NCI-H82 (cell line): ENCODE data around the gene FGFRL1.
A peak's percentile ranks its signal among the peaks of the same experiment; 100 is the strongest.

Source experiments
- DNase-seq: peaks from one replicate; lab custom pipeline; 2025; lab: John Stamatoyannopoulos, UW

The FGFRL1 gene

DNA sequence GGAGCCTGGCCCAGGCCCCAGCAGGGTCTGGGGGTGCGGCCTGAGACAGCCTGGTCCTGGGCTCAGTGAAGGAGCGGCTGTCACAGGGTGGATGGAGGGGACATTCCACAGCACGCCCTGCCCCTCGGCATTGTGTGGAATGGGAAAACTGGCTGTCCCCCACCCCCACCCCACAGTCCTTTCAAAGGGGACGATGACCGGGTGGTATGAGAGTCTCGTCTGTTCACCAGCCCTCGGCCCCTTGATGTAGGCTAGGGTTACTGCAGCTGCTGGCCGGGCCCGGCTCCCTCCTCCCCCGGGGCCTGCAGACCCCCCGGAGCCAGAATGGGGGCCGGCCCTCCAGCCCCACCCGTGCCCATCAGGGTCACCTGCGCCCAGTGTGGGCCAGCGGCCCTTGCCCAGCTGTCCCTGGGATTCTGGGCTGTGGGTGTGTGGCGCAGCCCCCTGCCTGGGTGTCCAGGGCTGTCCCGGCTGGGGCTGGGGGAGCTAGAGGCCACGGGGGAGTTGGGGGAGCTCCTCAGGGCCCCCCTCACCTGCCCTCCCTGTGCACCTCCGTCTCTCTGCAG lies 11.7 kb downstream of the FGFRL1 start:
- DNase-seq: no peak

DNA sequence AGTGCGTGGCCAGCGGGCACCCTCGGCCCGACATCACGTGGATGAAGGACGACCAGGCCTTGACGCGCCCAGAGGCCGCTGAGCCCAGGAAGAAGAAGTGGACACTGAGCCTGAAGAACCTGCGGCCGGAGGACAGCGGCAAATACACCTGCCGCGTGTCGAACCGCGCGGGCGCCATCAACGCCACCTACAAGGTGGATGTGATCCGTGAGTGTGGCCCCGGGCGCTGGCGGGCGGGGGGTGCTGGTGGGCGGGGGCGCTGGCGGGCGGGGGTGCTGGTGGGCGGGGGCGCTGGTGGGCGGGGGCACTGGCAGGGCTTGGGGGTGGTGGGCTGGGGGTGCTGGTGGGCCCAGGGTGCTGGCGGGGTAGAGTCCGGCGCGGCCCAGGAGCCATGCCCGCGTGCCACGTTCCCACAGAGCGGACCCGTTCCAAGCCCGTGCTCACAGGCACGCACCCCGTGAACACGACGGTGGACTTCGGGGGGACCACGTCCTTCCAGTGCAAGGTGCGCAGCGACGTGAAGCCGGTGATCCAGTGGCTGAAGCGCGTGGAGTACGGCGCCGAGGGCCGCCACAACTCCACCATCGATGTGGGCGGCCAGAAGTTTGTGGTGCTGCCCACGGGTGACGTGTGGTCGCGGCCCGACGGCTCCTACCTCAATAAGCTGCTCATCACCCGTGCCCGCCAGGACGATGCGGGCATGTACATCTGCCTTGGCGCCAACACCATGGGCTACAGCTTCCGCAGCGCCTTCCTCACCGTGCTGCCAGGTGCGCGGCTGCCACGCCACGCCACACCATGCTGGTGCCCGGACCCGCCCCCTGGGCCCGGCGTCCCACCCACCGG lies 12.7 kb downstream of the FGFRL1 start:
- DNase-seq: no peak

- no peak for DNase-seq
These were observed 13.6 kb downstream of the FGFRL1 start for GRCh38 chr4:1024882-1025545.

DNA sequence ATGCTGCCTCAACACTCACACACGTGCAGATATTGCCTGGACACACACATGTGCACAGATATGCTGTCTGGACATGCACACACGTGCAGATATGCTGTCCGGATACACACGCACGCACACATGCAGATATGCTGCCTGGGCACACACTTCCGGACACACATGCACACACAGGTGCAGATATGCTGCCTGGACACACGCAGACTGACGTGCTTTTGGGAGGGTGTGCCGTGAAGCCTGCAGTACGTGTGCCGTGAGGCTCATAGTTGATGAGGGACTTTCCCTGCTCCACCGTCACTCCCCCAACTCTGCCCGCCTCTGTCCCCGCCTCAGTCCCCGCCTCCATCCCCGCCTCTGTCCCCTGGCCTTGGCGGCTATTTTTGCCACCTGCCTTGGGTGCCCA lies 14.7 kb downstream of the FGFRL1 start:
- DNase-seq: peak; percentile 31

DNA sequence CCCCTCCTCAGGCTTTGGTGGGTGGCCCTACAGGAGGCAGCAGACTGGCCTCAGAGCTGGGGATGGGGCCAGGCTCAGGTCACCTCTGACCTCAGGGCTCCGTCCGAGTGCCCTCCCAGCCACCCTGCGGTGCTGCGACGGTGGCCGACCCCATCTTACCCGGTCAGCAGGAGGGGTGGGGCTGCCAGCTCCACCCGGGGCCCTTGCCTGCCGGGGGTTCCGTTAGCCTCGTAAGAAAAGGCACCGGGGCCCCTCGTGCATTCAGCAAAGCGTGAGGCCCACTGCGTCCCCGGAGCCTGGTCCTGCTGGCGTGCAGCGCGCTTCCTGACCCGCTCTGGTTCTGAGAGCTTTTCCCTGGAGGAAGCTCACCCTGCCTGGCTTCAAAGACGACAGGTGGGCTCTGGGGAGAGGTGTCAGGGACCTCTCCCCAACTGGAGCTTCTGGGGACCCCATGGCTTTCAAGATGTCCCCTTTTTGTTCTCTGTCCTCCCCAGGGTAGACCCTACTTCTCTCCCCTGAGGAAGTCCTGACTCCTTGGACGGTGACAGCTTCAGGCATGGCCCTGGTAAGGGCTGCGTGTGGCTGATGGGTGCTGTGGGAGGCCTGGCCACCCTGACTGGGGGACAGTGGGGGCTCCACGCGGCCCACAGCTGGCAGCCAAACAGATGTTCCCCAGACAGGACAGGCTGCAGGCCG lies 15.9 kb downstream of the FGFRL1 start:
- no peak for DNase-seq

GRCh38 chr4:1027915-1028238 lies 16.5 kb downstream of the FGFRL1 start:
- no peak for DNase-seq

- DNase-seq: no peak
These were observed 17.3 kb downstream of the FGFRL1 start for GRCh38 chr4:1028574-1029220.

DNA sequence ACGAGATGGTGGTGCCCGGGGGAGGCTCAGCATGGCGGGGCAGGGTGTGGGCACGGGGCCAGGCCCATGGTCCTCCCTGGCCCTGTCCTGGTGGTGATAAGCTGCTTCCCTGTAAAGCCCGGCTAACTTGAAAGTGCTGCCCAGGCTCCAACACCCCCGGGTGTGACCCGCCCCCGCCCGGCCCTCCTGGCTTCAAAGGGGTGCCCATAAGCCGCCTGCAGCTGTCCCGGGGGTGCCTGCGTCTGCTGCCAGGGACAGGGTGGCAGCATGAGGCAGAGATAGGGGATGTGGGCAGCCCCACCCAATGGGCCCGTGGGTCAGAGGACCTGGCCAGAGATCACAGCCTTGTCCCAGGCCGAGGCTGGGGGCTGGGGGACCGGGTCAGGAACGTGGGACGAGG lies 18.1 kb downstream of the FGFRL1 start:
- DNase-seq: no peak

- DNase-seq: peak; percentile 28
These were observed 18.6 kb downstream of the FGFRL1 start for GRCh38 chr4:1030031-1030430.

DNA sequence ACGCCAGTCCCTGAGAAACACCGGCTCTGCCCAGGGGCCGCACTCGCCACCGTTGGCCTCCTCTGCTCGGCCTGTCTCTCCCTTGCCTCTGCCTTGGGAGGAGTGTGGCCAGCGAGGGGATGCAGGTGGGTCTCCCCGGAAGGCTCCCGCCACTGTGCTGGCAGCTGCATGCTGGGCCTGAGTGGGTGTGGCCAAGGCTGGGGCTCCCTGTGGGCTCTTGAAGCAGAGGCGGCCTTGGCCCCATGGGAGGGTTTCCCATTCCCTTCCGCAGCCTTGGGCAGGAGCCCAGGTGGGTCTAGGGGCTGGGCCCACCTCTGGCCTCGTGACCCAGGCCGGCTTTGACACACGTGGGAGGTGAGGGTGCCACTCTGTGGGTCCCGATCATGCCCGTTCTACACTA lies 19.1 kb downstream of the FGFRL1 start:
- DNase-seq: no peak

DNA sequence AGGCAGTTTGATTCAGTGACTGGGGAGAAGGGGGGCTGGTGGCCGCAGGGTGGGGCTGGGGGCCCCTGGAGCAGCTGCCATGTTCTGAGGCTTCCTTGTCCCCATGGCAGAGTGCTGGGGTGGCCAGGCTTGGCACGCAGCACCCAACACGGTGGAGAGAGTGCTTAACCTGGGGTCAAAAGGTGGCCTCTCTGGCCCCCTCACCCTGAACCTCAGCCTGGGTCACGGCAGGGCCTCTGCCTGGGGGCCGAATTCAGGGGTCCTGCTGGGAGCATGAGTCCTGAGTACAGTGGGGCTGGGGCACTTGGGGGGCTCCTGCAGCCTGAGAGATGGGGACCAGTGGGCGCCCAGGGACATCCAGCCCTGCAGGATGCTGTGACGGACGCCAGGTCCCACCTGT lies 19.9 kb downstream of the FGFRL1 start:
- no peak for DNase-seq

- DNase-seq: no peak
These were observed 20.8 kb downstream of the FGFRL1 start for GRCh38 chr4:1031956-1032795.

GRCh38 chr4:1032861-1033260 lies 21.4 kb downstream of the FGFRL1 start:
- no peak for DNase-seq

DNA sequence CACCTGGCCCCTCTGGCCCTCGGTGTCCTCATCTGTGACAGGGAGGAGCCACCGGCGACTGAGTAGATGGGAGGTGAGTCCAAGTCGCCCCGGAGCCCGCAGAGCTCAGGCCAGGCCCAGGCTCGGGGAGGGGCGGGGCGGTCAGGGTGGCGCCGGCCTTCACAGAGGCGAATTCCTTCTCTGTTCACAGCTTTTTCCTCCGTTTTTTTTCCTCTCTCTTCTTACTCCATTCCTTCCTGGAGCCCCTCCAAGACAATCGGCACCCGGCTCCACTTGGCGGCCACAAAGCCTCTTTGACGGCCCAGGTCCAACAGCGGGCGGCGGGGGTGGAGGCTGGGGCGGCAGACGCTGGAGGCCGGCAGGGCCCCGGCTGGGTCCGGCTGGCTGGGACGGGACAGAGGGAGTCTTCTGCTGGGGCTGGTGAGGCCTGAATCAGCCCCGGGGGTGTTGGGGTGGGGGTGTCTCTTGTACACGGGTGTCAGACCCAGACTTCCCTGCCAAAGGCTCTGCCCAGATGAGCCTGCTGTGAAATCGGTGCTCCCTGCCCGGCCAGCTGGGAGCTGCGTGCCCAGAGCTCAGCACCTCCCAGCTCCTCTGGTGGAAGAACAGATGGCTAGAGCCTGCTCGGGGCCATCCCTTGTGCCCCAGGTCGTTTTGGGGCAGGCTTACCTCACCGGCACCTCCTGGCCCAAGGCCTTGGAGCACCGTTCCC lies 22.6 kb downstream of the FGFRL1 start:
- DNase-seq: no peak

GRCh38 chr4:1035510-1035909 lies 24.1 kb downstream of the FGFRL1 start:
- no peak for DNase-seq

DNA sequence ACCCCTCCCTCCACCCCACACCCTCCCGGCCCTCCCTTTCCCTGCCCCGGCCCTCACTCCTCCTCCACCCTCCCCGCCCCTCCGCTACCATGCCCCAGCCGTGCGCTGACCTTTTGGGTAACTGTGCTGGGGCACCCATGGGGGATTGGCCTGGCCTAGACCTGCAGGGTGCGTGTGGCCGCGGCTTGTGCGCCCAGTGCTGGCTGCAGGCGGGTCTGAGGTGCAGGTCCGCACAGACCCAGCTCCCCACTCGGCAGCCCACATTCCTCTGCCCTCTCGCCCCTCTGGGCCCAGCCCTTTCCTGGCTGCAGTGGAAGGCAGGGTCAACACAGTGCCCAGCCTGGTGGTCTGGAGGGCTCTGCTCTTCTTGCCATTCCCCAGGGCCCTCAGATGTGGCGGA lies 24.7 kb downstream of the FGFRL1 start:
- DNase-seq: no peak

DNA sequence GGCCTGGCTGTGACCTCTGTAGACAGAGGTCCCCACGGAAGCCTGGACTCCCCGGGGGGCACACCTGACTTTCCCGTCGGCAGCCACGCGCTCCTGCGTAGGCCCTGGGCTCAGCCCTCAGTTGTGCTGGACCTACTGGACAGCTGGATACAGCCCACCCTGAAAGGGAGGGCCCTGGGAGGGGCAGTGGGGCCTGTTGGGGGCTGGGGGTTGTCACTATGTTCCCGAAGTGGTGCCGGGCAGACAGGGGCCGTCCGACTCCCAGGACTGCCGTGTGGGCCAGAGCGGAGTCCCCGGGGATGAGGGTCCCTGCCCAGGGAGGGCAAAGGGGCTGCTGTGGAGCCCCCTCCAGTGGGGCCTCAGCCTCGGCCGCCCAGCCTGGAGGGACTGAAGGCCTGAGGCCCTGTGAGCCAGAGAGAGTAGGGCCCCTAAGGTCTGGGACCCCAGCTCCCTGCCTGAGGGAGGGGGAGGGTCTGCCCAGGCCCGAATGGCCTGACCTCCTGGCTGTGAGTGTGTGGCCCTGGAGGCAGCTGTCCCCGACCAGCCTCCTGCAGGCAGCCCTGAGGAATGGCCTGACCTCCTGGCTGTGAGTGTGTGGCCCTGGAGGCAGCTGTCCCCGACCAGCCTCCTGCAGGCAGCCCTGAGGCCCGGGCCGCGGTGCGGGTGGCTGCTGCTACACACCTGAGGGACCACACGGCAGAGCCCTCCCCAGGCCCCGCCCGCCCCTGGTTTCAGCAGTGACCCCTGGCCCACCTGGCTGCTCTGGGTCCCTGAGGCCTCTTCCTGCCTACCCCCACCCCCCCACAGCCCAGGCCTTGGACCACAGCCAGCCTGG lies 25.8 kb downstream of the FGFRL1 start:
- DNase-seq: no peak

DNA sequence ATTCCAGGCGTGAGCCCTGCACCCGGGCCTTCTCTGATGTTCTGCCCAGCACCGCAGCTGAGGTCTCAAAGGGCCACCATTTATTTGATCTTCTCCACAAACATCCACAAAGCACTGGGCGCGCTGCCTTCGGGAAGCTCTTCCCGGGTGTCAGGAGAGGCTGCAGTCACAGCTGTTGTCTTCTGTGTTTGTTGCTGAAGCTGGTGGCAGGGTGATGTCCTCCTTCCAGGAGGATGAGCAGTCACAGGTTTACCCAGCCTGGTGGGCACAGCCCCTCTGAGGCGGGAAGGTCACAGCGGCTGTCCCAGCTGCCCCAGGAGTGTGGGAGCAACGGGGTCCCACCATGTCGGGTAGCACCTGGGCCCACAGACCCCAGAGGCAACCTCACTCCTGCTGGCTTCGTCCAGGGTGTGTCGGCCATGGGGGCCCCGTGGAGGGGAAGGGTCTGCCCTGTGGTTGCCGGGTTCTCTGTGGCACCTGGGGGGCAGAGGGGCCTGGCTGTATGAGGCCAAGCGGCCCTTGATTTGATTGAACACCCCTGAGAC lies 27.6 kb downstream of the FGFRL1 start:
- no peak for DNase-seq

- no peak for DNase-seq
These were observed 28.3 kb downstream of the FGFRL1 start for GRCh38 chr4:1039493-1040343.
